Colonic mucosa (tissue), 4 donors: ENCODE results near the gene RBM39. TPM values are rescaled to one million over a fixed set of nuclear protein-coding genes. Genes with fewer than 3 reads are reported as not detected.
"Not testable (repeated sequence)": the region's sequence is repeated elsewhere in the genome, so short reads cannot be mapped to it uniquely, and the experiment has no call there.

Experiments
- DNase-seq: peaks from one replicate; pipeline ENCODE4 v3.0.0-alpha.2; 2020
- H3K27ac ChIP-seq: fragments of 200-600 bp; one replicate; pipeline ENCODE4 v1.8.0; 2021
- H3K27me3 ChIP-seq: fragments of 200-600 bp; one replicate; pipeline ENCODE4 v1.8.0; 2021
- H3K36me3 ChIP-seq: fragments of 200-600 bp; one replicate; pipeline ENCODE4 v1.8.0; 2021
- H3K4me1 ChIP-seq: fragments of 200-600 bp; one replicate; pipeline ENCODE4 v1.8.0; 2021; ENCODE audit warnings: mild to moderate bottlenecking
- H3K4me3 ChIP-seq: fragments of 200-600 bp; one replicate; pipeline ENCODE4 v1.8.0; 2021
- H3K9ac ChIP-seq, 2 donors: one replicate each; pipeline ENCODE4 v1.7.0; 2013; ENCODE audit warnings: control low read depth in 2 of 2, low read depth in 2 of 2, low read length in 2 of 2
- H3K9me3 ChIP-seq: fragments of 200-600 bp; one replicate; pipeline ENCODE4 v1.8.0; 2021
- intact Hi-C: fragments of 100-400 bp; cut with DNase I; formaldehyde crosslinking; loops from one replicate; pipeline ENCODE4 v1.14.1; 2022
- total RNA-seq, 2 donors: library from RNA; stranded (reverse); fragmentation: NEBNext Ultra II Directional in 1 of 2; extraction: Animal tissue kit (Norgen Biotek cat#: 25700) in 1 of 2; gene quantifications; one replicate each; pipeline ENCODE4 v1.2.1, GENCODE V29; 2021
- TF ChIP-seq, protein P1 (sequence below): fragments of 200-600 bp; IDR thresholded peaks from one replicate; pipeline ENCODE4 v1.8.0; 2022; ENCODE audit warnings: antibody characterized with exemption, mild to moderate bottlenecking
- donor health status: healthy.
- donor health status: DM: no; HTN: no; CAD: no.
- donor health status: DM: no; HTN: no; CAD: no.

Gene RBM39
- total RNA-seq = 100 to 1,000 TPM; 228 to 248 TPM

DNA sequence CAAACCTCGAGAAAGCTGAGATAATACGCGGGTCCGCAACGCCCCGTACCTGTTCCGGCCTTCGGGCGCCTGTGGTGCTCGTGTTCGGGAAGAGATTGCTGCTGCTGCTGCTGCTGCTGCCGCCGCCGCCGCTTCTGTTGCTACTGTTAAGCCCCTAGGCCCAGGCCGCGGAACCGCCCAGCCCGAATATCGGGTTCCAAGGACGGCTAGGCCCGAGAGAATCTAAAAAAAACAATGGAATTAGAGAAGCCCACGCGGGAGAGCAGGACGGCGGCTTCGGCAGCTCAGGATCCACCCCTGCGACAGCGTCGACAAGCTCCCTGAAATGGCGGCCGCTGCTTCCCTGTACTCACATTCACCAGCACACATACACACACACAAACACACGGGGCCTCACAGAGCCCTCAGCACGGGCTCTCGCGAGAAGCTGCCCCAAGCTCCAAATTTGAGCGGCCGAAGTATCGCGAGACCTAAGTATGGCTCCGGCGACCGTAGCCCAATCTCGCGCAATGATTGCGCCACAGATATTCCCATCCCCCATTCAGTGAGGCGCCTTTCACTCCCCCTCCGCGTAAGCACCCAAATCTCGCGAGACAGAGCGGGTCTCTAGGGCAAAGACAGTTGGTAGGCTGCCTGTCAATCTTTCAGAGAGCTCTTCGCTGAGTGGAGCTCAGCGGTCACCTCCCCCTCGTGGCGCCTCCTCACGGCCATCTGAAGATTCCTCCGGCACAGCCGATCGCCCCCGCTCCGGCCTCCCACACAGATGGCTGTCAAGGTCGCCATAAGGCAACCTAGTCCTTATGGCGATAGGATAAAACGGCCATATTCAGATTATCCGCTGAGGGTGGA is at the start of gene RBM39:
RBM39 (minus strand) TSS at position 369 of the 849 bp plus-strand sequence. CDS start 1,386 bp downstream, outside the sequence.
- H3K4me3 ChIP-seq = peak within 1 kb of the TSS; percentile 75
- intact Hi-C loops = no loop called here
- no peaks in the 10 kb centered on the region for H3K9me3 ChIP-seq
- H3K9ac ChIP-seq = peak within 1 kb of the TSS; percentile 97 to 98
- TF ChIP-seq, protein P1, sequence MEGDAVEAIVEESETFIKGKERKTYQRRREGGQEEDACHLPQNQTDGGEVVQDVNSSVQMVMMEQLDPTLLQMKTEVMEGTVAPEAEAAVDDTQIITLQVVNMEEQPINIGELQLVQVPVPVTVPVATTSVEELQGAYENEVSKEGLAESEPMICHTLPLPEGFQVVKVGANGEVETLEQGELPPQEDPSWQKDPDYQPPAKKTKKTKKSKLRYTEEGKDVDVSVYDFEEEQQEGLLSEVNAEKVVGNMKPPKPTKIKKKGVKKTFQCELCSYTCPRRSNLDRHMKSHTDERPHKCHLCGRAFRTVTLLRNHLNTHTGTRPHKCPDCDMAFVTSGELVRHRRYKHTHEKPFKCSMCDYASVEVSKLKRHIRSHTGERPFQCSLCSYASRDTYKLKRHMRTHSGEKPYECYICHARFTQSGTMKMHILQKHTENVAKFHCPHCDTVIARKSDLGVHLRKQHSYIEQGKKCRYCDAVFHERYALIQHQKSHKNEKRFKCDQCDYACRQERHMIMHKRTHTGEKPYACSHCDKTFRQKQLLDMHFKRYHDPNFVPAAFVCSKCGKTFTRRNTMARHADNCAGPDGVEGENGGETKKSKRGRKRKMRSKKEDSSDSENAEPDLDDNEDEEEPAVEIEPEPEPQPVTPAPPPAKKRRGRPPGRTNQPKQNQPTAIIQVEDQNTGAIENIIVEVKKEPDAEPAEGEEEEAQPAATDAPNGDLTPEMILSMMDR = peak; percentile 21
- peak; percentile 100 for DNase-seq
- peak within 1 kb of the TSS; percentile 99 for H3K27ac ChIP-seq
- peaks cover 19% of the 10 kb centered on the region for H3K36me3 ChIP-seq
- no peaks in the 10 kb centered on the region for H3K27me3 ChIP-seq
- H3K4me1 ChIP-seq = peaks cover 12% of the 10 kb centered on the region

DNA sequence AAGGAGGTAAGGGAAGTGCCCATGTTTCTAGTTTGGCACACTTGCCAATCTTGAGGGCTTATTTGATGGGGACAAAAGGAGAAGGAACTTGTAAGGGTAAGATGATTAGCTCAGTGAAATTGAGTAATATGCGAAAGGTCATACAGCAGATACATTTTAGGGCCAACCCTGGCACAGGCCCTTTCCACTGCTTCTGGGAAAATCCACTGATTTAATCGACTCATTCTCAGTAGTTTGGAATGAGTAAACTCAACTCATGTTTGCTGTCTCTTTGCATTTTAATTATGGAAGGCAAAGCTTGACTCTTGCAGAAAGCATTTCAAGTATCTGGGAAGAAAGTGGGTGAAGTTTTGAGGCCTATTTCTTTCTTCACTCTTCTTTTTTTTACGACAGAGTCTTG is 49.8 kb upstream of the RBM39 start:
- Histone ChIP-seq H3K27me3 (no peaks in the 10 kb centered on the region), H3K36me3 (no peaks in the 10 kb centered on the region), H3K9me3 (no peaks in the 10 kb centered on the region), H3K27ac (peak overlapping the region; percentile 40), H3K4me3 (no peak overlapping the region), H3K9ac (no peak overlapping the region), H3K4me1 (no peaks in the 10 kb centered on the region)
- TF ChIP-seq, protein P1 = no peak
- intact Hi-C loops = no loop called here
- DNase-seq = no peak

DNA sequence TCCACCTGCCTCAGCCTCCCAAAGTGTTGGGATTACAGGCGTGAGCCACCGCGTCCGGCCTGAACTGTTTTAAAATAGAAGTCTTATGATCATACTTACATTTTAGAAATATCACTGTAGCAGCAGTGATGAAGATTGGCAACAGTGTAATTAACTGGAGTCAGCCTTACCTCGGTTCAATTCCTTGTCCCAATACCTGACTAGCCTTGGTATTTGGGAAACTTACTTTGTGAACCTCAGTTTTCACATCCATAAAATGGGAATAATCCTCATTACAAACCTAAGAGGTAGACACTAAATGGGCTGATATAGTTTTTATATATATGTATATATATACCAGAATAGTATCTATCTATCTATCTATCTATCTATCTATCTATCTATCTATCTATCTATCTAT is 49.0 kb upstream of the RBM39 start:
- TF ChIP-seq, protein P1 = no peak
- DNase-seq = no peak
- H3K9ac ChIP-seq = no peak overlapping the region
- H3K36me3 ChIP-seq = no peaks in the 10 kb centered on the region
- H3K4me1 ChIP-seq = no peaks in the 10 kb centered on the region
- H3K27me3 ChIP-seq = no peaks in the 10 kb centered on the region
- no peak overlapping the region for H3K4me3 ChIP-seq
- no peaks in the 10 kb centered on the region for H3K9me3 ChIP-seq
- no peak overlapping the region for H3K27ac ChIP-seq
- intact Hi-C loops = no loop called here

DNA sequence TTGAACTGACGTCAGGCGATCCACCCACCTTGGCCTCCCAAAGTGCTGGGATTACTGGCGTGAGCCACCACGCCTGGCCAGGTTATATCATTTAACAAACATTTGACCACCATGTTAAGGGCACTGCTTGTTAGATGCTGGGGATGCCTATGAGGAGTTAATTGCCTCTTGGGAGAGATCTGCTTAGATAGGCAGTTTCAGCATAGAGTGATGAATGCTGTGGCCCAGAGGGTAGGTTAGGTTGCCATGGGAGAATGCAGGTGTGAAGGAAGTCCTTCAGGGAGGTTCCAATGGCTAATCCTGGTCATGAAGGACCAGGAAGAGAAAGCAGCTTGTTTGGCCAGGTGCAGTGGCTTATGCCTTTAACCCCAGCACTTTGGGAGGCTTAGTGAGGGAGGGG is 46.7 kb upstream of the RBM39 start:
- no peaks in the 10 kb centered on the region for H3K4me1 ChIP-seq
- TF ChIP-seq, protein P1 = no peak
- no peak overlapping the region for H3K27ac ChIP-seq
- H3K9ac ChIP-seq = no peak overlapping the region
- DNase-seq = no peak
- H3K36me3 ChIP-seq = no peaks in the 10 kb centered on the region
- H3K4me3 ChIP-seq = no peak overlapping the region
- no peaks in the 10 kb centered on the region for H3K27me3 ChIP-seq
- intact Hi-C loops = no loop called here
- H3K9me3 ChIP-seq = no peaks in the 10 kb centered on the region

DNA sequence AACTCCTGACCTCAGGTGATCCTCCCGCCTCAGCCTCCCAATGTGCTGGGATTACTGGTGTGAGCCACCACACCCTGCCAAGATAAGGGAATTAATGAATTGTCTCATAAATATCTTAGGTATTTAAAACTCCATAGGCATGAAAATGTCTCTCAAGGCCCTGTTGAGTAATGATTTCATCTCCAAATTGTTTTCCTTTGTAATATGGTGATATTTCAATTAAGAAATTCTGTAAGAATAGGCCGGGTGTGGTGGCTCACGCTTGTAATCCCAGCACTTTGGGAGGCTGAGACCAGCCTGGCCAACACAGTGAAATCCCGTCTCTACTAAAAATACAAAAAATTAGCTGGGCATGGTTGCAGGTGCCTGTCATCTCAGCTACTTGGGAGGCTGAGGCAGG is 43.5 kb upstream of the RBM39 start:
- H3K4me3 ChIP-seq, intact Hi-C loops, H3K4me1 ChIP-seq, H3K27ac ChIP-seq, H3K27me3 ChIP-seq, DNase-seq, H3K9me3 ChIP-seq, H3K36me3 ChIP-seq, H3K9ac ChIP-seq: not testable (repeated sequence)

DNA sequence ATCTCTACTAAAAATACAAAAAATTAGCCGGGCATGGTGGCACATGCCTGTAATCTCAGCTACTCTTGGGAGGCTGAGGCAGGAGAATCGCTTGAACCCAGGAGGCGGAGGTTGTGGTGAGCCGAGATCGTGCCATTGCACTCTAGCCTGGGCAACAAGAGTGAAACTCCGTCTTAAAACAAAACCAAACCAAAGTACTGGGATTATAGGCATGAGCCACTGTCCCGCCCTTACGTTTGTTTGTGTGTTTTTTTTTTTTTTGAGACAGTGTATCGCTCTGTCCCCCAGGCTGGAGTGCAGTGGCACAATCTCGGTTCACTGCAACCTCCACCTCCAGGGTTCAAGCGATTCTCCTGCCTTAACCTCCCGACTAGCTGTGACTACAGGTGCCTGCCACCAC is 41.8 kb upstream of the RBM39 start:
- intact Hi-C loops, DNase-seq, H3K4me3 ChIP-seq, H3K9me3 ChIP-seq, H3K27me3 ChIP-seq, H3K27ac ChIP-seq, H3K4me1 ChIP-seq, H3K9ac ChIP-seq, H3K36me3 ChIP-seq: not testable (repeated sequence)
